HS-27A (cell line): Measurements from ENCODE around the gene FOXI1.

Source experiments
- DNase-seq: peaks from one replicate; pipeline ENCODE4 v3.0.0-alpha.2; 2012; ENCODE audit warnings: low read depth, missing footprints

FOXI1 gene

GRCh38 chr5:170105642-170106611 lies at the start of gene FOXI1:
TSS of gene FOXI1 (plus strand) at chr5:170105897. CDS start at chr5:170105958, 61 bp downstream.
- DNase-seq: no peak

GRCh38 chr5:170056561-170057267 lies 49.0 kb upstream of the FOXI1 start:
- DNase-seq: no peak

- no peak for DNase-seq
Observed at GRCh38 chr5:170057311-170057710, 48.4 kb upstream of the FOXI1 start.

GRCh38 chr5:170059221-170059620 lies 46.5 kb upstream of the FOXI1 start:
- DNase-seq: no peak

- DNase-seq: no peak
Observed at GRCh38 chr5:170067152-170067551, 38.5 kb upstream of the FOXI1 start.

GRCh38 chr5:170067574-170068170 lies 38.0 kb upstream of the FOXI1 start:
- DNase-seq: no peak

GRCh38 chr5:170069512-170069911 lies 36.2 kb upstream of the FOXI1 start:
- no peak for DNase-seq

GRCh38 chr5:170070556-170071412 lies 34.9 kb upstream of the FOXI1 start:
- DNase-seq: no peak

GRCh38 chr5:170071748-170072147 lies 33.9 kb upstream of the FOXI1 start:
- DNase-seq: no peak

- no peak for DNase-seq
Observed at GRCh38 chr5:170075696-170076095, 30.0 kb upstream of the FOXI1 start.

GRCh38 chr5:170076211-170076610 lies 29.5 kb upstream of the FOXI1 start:
- no peak for DNase-seq

GRCh38 chr5:170076739-170077138 lies 29.0 kb upstream of the FOXI1 start:
- DNase-seq: no peak

GRCh38 chr5:170077526-170077925 lies 28.2 kb upstream of the FOXI1 start:
- no peak for DNase-seq

- DNase-seq: no peak
Observed at GRCh38 chr5:170078458-170078857, 27.2 kb upstream of the FOXI1 start.

- DNase-seq: no peak
Observed at GRCh38 chr5:170078931-170079330, 26.8 kb upstream of the FOXI1 start.

- no peak for DNase-seq
Observed at GRCh38 chr5:170080217-170080616, 25.5 kb upstream of the FOXI1 start.

- DNase-seq: no peak
Observed at GRCh38 chr5:170080786-170081445, 24.8 kb upstream of the FOXI1 start.

- no peak for DNase-seq
Observed at GRCh38 chr5:170081616-170082015, 24.1 kb upstream of the FOXI1 start.

GRCh38 chr5:170082701-170083100 lies 23.0 kb upstream of the FOXI1 start:
- no peak for DNase-seq

- DNase-seq: no peak
Observed at GRCh38 chr5:170087168-170087817, 18.4 kb upstream of the FOXI1 start.
